ENCODE measurements around the gene IDH3G.
A peak's percentile ranks its signal among the peaks of the same experiment; 100 is the strongest.

Gene IDH3G

DNA sequence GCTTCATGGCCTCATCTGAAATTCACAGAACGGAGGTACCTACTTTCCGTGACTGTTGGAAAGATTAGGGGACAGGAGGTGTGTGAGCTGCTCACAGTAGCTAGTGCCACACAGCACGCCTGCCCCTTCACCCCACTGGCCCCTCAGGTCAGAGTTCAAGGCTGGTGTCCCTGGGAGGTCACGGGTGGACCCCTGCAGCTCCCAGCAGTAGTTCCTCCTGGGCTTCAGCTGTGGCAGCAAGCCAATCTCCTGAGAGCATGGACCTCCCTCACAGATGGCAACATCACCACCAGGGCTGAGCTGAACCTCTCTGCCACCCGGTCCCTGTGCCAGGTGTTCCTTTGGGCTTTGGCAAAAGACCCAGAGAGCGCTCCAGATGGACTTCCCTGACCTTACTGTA is 1.8 kb downstream of the IDH3G start:
- Histone ChIP-seq H3K36me3 (ENCODE audit: control insufficient read depth, insufficient read depth, low read length) (peaks cover 13% of the 10 kb centered on the region), H3K4me3 (replicated peaks; ENCODE audit: low read depth, low read length) (peak overlapping the region; percentile 65; the same call in 1 of the 2 replicates), H3K27me3 (replicated peaks; ENCODE audit: control insufficient read depth, insufficient read depth, low read length) (no peaks in the 10 kb centered on the region)
- DNase-seq (ENCODE audit: extremely low read depth, insufficient read length) = no peak
- TF ChIP-seq, protein P1, sequence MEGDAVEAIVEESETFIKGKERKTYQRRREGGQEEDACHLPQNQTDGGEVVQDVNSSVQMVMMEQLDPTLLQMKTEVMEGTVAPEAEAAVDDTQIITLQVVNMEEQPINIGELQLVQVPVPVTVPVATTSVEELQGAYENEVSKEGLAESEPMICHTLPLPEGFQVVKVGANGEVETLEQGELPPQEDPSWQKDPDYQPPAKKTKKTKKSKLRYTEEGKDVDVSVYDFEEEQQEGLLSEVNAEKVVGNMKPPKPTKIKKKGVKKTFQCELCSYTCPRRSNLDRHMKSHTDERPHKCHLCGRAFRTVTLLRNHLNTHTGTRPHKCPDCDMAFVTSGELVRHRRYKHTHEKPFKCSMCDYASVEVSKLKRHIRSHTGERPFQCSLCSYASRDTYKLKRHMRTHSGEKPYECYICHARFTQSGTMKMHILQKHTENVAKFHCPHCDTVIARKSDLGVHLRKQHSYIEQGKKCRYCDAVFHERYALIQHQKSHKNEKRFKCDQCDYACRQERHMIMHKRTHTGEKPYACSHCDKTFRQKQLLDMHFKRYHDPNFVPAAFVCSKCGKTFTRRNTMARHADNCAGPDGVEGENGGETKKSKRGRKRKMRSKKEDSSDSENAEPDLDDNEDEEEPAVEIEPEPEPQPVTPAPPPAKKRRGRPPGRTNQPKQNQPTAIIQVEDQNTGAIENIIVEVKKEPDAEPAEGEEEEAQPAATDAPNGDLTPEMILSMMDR (IDR thresholded peaks at IDR 0.05; ENCODE audit: insufficient read depth, low read length, poor library complexity, severe bottlenecking) = no peak

DNA sequence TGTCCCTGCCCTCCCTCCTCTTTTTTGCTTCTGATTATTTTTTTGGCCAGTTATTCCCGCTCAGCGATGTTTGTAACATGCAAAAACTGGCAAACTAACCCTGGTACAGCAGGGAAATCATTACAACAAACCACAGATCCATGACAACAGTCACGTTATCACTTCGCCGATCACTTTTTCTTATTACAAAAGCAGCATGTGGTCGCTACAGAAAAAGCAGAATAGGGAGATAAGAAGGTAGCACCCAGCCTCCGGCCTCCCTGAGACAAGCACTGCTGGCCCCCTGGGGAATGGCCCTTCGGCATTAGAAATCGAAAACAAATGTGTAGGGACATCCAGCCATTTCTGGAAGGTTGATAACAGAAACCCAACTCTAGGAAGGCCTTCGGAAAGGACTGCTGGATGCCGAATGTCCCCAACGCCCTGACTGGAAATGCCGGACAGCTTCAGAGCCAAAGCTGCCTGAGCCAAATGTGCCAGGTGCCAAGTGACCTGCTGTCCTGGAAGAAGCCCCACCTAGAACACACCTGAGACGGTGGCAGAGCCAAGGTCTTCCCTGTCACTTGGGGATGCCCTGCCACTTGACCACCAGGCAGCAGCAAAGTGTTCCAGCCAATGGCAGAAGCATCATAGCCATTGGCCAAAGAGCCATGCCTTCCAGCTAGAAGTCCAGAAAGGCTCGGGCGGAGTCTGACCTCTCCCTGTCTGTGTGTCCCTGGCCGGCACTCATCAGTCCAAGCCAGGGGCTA is 2.9 kb downstream of the IDH3G start:
- no peak overlapping the region for H3K4me3 ChIP-seq (replicated peaks; ENCODE audit: low read depth, low read length)
- DNase-seq (ENCODE audit: extremely low read depth, insufficient read length) = no peak
- no peaks in the 10 kb centered on the region for H3K27me3 ChIP-seq (replicated peaks; ENCODE audit: control insufficient read depth, insufficient read depth, low read length)
- H3K36me3 ChIP-seq (ENCODE audit: control insufficient read depth, insufficient read depth, low read length) = peaks cover 5% of the 10 kb centered on the region
- TF ChIP-seq, protein P1 (IDR thresholded peaks at IDR 0.05; ENCODE audit: insufficient read depth, low read length, poor library complexity, severe bottlenecking) = no peak

DNA sequence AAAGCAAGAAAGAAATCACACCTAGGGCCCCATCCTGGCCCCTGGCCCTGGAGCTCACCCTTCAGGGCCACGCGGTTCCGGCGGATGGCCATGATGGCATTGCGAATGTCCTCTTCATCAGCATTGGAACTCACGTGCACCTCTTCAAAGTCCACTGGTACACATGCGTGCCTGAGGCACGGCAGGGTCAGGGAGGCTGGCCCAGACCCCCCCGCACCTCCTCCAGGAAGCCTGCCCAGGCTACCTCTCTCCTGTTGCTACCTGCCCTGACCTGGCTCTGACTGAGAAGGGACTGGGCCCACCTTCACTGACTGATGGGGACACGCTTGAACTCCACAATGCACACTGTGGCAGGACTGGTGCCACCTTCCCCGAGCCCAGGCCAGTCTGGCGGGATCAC is 4.5 kb downstream of the IDH3G start:
- TF ChIP-seq, protein P1 (IDR thresholded peaks at IDR 0.05; ENCODE audit: insufficient read depth, low read length, poor library complexity, severe bottlenecking) = no peak
- peaks cover 2% of the 10 kb centered on the region for H3K36me3 ChIP-seq (ENCODE audit: control insufficient read depth, insufficient read depth, low read length)
- H3K4me3 ChIP-seq (replicated peaks; ENCODE audit: low read depth, low read length) = no peak overlapping the region
- H3K27me3 ChIP-seq (replicated peaks; ENCODE audit: control insufficient read depth, insufficient read depth, low read length) = no peaks in the 10 kb centered on the region
- DNase-seq (ENCODE audit: extremely low read depth, insufficient read length) = no peak

DNA sequence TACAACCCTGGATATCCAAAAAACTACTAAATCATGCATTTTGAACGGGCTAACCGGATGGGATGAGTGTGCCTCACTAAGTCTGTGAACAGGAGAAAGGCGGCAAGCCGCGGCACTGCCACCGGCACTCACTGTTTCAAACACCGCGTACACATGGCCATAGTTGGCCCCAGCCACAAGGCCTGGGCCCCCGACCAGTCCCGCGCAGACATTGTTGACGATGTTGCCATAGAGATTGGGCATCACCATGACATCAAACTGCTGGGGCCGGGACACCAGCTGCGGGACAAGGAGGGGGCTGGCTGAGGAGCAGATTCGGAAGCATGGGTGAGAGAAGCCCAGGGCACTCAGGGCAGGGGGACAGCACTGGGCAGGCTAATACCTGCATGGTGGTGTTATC is 7.5 kb downstream of the IDH3G start:
- Histone ChIP-seq H3K4me3 (replicated peaks; ENCODE audit: low read depth, low read length) (no peak overlapping the region), H3K27me3 (replicated peaks; ENCODE audit: control insufficient read depth, insufficient read depth, low read length) (no peaks in the 10 kb centered on the region), H3K36me3 (ENCODE audit: control insufficient read depth, insufficient read depth, low read length) (peaks cover 2% of the 10 kb centered on the region)
- DNase-seq (ENCODE audit: extremely low read depth, insufficient read length) = no peak
- TF ChIP-seq, protein P1 (IDR thresholded peaks at IDR 0.05; ENCODE audit: insufficient read depth, low read length, poor library complexity, severe bottlenecking) = no peak

DNA sequence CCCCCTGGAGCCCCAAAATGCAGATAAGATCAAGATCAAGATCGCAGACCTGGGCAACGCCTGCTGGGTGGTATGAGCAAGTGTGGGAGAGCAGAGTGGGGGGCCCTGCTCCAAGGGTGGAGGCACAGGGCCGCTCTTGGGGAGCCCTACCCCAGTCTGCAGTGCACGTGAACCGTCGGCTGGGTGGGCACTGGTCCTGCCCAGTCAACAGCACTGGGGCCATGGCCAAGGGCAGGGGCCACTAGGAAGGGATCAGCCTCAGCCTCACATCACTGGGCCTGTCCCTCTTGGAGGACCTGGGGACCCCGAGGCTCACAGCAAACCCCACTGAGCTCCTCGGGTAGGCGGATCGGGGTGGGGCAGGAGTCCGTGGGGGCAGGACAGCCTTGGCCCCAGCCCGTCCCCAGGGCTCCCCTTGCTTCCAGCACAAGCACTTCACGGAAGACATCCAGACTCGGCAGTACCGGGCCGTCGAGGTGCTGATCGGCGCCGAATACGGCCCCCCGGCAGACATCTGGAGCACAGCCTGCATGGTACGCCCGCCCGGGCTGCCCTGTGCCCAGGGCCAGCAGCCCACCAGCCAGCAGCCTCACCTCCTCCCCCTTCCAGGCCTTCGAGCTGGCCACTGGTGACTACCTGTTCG is 9.7 kb downstream of the IDH3G start:
- Histone ChIP-seq H3K36me3 (ENCODE audit: control insufficient read depth, insufficient read depth, low read length) (no peaks in the 10 kb centered on the region; the same call in none of the 2 replicates), H3K27me3 (replicated peaks; ENCODE audit: control insufficient read depth, insufficient read depth, low read length) (no peaks in the 10 kb centered on the region), H3K4me3 (replicated peaks; ENCODE audit: low read depth, low read length) (no peak overlapping the region)
- DNase-seq (ENCODE audit: extremely low read depth, insufficient read length) = no peak
- TF ChIP-seq, protein P1 (IDR thresholded peaks at IDR 0.05; ENCODE audit: insufficient read depth, low read length, poor library complexity, severe bottlenecking) = no peak

Measured in GM06990 (cell line).